ENCODE results near the gene ITSN1.

- TF ChIP-seq POLR2A (IDR thresholded peaks at IDR 0.05) (no peak), CTCF (IDR thresholded peaks at IDR 0.05 in 4 of 5, conservative IDR thresholded peaks at IDR 0.05 in 1 of 5) (no peak)
Measured at GRCh38 chr21:33839167-33839716, 196.9 kb downstream of the ITSN1 start.

All from gastrocnemius medialis (tissue), 4 donors.